ENCODE results near the gene NFYA. TPM values are rescaled to one million over a fixed set of nuclear protein-coding genes. Genes with fewer than 3 reads are reported as not detected.

NFYA gene
- total and polyA plus RNA-seq, 2 of the 13 experiments (the other 11 are each of a cell fraction or from before 2014, with no cell fraction given), result 16.0 to 22.9 TPM

DNA sequence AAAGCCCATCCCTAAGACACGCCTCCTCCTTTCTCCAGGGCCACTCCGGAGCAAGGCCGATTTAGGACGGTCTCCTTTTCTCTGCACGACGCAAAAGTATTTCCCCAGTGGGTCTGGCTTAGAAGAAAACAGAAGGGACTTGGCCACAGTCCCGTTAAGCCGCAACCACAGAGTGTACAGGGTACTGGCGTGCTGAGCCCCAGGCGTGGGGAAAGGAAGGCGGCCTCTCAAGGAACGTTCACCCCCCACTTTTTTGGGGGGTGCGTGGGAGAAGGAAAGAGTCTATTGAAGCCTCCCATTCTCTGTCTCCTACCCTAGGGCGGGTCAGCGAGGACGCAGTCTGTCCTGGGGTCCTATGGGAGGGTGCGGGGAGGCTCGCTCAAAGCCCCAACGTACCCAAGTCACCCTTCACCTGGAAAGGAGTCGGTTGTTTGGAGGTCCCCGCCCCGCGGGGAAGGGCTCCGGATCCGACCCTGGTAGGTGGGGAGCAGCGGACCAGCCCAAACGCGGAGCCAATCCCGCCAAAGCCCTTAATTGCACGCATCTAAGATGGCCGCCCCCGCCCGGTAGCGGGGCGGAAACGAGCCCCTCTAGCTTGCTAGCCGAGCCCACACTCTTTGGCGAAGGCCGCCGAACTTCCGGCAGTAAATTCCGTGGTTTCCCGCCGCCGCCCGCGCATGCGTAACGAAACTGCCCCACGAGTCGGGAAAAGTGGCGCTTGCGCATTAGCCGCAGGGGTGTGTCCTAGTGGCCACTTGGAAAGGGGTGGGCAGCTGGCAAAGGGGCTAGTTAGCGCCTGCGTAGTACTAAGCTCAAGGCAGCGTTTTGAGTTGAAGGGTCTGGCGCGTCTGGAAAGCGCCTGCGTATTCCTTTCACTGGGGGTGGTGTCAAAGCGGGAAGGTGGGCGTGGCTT lies 595 bp upstream of the NFYA start, which contains the start of gene OARD1 (continued):
- no peak for TF ChIP-seq NFE2L1 (CRISPR knock-in tag; IDR thresholded peaks at IDR 0.05; ENCODE audit: borderline replicate concordance)
- peak; percentile 67; the same call in 1 of the 3 replicates for TF ChIP-seq MXI1 (IDR thresholded peaks at IDR 0.05; ENCODE audit: borderline replicate concordance, low read depth, low read length)
- TF ChIP-seq, protein P1, sequence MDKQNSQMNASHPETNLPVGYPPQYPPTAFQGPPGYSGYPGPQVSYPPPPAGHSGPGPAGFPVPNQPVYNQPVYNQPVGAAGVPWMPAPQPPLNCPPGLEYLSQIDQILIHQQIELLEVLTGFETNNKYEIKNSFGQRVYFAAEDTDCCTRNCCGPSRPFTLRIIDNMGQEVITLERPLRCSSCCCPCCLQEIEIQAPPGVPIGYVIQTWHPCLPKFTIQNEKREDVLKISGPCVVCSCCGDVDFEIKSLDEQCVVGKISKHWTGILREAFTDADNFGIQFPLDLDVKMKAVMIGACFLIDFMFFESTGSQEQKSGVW (CRISPR knock-in tag; IDR thresholded peaks at IDR 0.05; ENCODE audit: borderline replicate concordance), result no peak
- no peak for TF ChIP-seq NONO (IDR thresholded peaks at IDR 0.05)
- peak; percentile 94 for TF ChIP-seq NONO (CRISPR knock-in tag; conservative IDR thresholded peaks at IDR 0.05)
- TF ChIP-seq HOXA5 (CRISPR knock-in tag; IDR thresholded peaks at IDR 0.05), result peak; percentile 90
- TF ChIP-seq, protein P2, sequence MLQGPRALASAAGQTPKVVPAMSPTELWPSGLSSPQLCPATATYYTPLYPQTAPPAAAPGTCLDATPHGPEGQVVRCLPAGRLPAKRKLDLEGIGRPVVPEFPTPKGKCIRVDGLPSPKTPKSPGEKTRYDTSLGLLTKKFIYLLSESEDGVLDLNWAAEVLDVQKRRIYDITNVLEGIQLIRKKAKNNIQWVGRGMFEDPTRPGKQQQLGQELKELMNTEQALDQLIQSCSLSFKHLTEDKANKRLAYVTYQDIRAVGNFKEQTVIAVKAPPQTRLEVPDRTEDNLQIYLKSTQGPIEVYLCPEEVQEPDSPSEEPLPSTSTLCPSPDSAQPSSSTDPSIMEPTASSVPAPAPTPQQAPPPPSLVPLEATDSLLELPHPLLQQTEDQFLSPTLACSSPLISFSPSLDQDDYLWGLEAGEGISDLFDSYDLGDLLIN (CRISPR knock-in tag; IDR thresholded peaks at IDR 0.05; ENCODE audit: borderline replicate concordance), result no peak
- TF ChIP-seq, protein P3, sequence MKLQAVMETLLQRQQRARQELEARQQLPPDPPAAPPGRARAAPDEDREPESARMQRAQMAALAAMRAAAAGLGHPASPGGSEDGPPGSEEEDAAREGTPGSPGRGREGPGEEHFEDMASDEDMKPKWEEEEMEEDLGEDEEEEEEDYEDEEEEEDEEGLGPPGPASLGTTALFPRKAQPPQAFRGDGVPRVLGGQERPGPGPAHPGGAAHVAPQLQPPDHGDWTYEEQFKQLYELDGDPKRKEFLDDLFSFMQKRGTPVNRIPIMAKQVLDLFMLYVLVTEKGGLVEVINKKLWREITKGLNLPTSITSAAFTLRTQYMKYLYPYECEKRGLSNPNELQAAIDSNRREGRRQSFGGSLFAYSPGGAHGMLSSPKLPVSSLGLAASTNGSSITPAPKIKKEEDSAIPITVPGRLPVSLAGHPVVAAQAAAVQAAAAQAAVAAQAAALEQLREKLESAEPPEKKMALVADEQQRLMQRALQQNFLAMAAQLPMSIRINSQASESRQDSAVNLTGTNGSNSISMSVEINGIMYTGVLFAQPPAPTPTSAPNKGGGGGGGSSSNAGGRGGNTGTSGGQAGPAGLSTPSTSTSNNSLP (IDR thresholded peaks at IDR 0.05; ENCODE audit: low read depth, low read length), result peak; percentile 12; the same call in 1 of the 2 replicates
- TF ChIP-seq ZBTB38 (CRISPR knock-in tag; IDR thresholded peaks at IDR 0.05), result peak; percentile 74
- no peak for TF ChIP-seq SMARCC2 (IDR thresholded peaks at IDR 0.05)
- TF ChIP-seq SP5 (CRISPR knock-in tag; IDR thresholded peaks at IDR 0.05; ENCODE audit: borderline replicate concordance, low read depth), result peak; percentile 54; the same call in 1 of the 2 replicates
- TF ChIP-seq, protein P4, sequence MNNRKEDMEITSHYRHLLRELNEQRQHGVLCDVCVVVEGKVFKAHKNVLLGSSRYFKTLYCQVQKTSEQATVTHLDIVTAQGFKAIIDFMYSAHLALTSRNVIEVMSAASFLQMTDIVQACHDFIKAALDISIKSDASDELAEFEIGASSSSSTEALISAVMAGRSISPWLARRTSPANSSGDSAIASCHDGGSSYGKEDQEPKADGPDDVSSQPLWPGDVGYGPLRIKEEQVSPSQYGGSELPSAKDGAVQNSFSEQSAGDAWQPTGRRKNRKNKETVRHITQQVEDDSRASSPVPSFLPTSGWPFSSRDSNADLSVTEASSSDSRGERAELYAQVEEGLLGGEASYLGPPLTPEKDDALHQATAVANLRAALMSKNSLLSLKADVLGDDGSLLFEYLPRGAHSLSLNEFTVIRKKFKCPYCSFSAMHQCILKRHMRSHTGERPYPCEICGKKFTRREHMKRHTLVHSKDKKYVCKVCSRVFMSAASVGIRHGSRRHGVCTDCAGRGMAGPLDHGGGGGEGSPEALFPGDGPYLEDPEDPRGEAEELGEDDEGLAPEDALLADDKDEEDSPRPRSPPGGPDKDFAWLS (CRISPR knock-in tag; IDR thresholded peaks at IDR 0.05; ENCODE audit: borderline replicate concordance), result no peak
